Endothelial cell of umbilical vein (primary cell): ENCODE results near the gene RAB3C.

Experiments
- EZH2 ChIP-seq: IDR thresholded peaks from 2 replicates; pipeline ENCODE4 v1.6.1; 2012; ENCODE audit warnings: borderline replicate concordance, low read depth, mild to moderate bottlenecking, moderate library complexity, low read length, inconsistent platforms; ENCODE audit not compliant: severe bottlenecking
- POLR2A ChIP-seq: IDR thresholded peaks from 2 replicates; pipeline ENCODE4 v1.6.1; 2012; ENCODE audit warnings: low read depth, mild to moderate bottlenecking, control low read depth, low read length
- POLR2AphosphoS5 ChIP-seq: IDR thresholded peaks from 2 replicates; pipeline ENCODE4 v1.6.1; 2012; ENCODE audit warnings: low read depth, mild to moderate bottlenecking, control low read depth, low read length, moderate library complexity; ENCODE audit not compliant: insufficient read depth
- TF ChIP-seq, protein P1 (sequence below), 2 donors: IDR thresholded peaks; 1 replicate in 1 of 2; 2 replicates in 1 of 2; pipeline ENCODE4 v1.5.1; 2011; ENCODE audit warnings: low read length in 2 of 2, mild to moderate bottlenecking in 2 of 2, moderate library complexity in 2 of 2, control low read depth in 1 of 2, inconsistent platforms in 1 of 2, low read depth in 1 of 2; ENCODE audit not compliant: insufficient read depth in 1 of 2; ENCODE audit errors: extremely low read depth in 1 of 2

- TF ChIP-seq POLR2A (no peak), EZH2 (no peak), POLR2AphosphoS5 (no peak)
- TF ChIP-seq, protein P1, sequence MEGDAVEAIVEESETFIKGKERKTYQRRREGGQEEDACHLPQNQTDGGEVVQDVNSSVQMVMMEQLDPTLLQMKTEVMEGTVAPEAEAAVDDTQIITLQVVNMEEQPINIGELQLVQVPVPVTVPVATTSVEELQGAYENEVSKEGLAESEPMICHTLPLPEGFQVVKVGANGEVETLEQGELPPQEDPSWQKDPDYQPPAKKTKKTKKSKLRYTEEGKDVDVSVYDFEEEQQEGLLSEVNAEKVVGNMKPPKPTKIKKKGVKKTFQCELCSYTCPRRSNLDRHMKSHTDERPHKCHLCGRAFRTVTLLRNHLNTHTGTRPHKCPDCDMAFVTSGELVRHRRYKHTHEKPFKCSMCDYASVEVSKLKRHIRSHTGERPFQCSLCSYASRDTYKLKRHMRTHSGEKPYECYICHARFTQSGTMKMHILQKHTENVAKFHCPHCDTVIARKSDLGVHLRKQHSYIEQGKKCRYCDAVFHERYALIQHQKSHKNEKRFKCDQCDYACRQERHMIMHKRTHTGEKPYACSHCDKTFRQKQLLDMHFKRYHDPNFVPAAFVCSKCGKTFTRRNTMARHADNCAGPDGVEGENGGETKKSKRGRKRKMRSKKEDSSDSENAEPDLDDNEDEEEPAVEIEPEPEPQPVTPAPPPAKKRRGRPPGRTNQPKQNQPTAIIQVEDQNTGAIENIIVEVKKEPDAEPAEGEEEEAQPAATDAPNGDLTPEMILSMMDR (IDR thresholded peaks at IDR 0.05; ENCODE audit: extremely low read depth in 1 of 2, insufficient read depth in 1 of 2, low read depth in 1 of 2, low read length in 2 of 2): no peak
These were observed 289.9 kb downstream of the RAB3C start for GRCh38 chr5:58872670-58873273.
